HepG2 (cell line): Measurements from ENCODE around the gene AATF. TPM values are rescaled to one million over a fixed set of nuclear protein-coding genes. Genes with fewer than 3 reads are reported as not detected.
A peak's percentile ranks its signal among the peaks of the same experiment; 100 is the strongest.

Experiments
- BORCS8-MEF2B ChIP-seq: sonication (generic); formaldehyde crosslinking; IDR thresholded peaks from 2 replicates; pipeline ENCODE4 v1.8.0; 2022; ENCODE audit warnings: mild to moderate bottlenecking, missing genetic modification reagents
- DZIP1 ChIP-seq: sonication (generic); formaldehyde crosslinking; IDR thresholded peaks from 2 replicates; pipeline ENCODE4 v1.5.0; 2020; ENCODE audit warnings: mild to moderate bottlenecking, missing genetic modification reagents
- HBP1 ChIP-seq: IDR thresholded peaks from 2 replicates; pipeline ENCODE4 v1.6.1; 2016; ENCODE audit warnings: low read depth, control low read depth
- HES4 ChIP-seq: sonication (generic); formaldehyde crosslinking; IDR thresholded peaks from 2 replicates; pipeline ENCODE4 v1.9.0; 2021; ENCODE audit warnings: mild to moderate bottlenecking, missing genetic modification reagents, borderline replicate concordance
- MED1 ChIP-seq: sonication (generic); formaldehyde crosslinking; IDR thresholded peaks from 2 replicates; pipeline ENCODE4 v1.4.0; 2020; ENCODE audit warnings: missing genetic modification reagents
- ONECUT2 ChIP-seq: sonication (generic); formaldehyde crosslinking; IDR thresholded peaks from 2 replicates; pipeline ENCODE4 v1.4.0; 2020; ENCODE audit warnings: missing genetic modification reagents
- RXRA ChIP-seq: sonication (generic); formaldehyde crosslinking; IDR thresholded peaks from 2 replicates; pipeline ENCODE4 v1.5.1; 2020; ENCODE audit warnings: missing genetic modification reagents
- ZNF274 ChIP-seq: sonication (generic); formaldehyde crosslinking; IDR thresholded peaks from 2 replicates; pipeline ENCODE4 v1.5.1; 2020; ENCODE audit warnings: mild to moderate bottlenecking, missing genetic modification reagents
- ZSCAN22 ChIP-seq: sonication (generic); formaldehyde crosslinking; IDR thresholded peaks from 2 replicates; pipeline ENCODE4 v1.4.0; 2020; ENCODE audit warnings: mild to moderate bottlenecking, missing genetic modification reagents
- polyA plus RNA-seq, 8 experiments: library from polyadenylated mRNA; depleted of rRNA in 3 of 8; stranded (reverse) in 7 of 8; unstranded in 1 of 8; fragments of >200 nt; fragmentation: Illumina TruSeq in 4 of 8; extraction: Trizol in 4 of 8; gene quantifications; 2 replicates each; pipeline versions ENCODE4 v1.2.1 to v1.2.3, GENCODE V29; 2011 to 2016; ENCODE audit warnings: low read depth in 4 of 8, missing spikeins in 1 of 8, mixed read lengths in 1 of 8; ENCODE audit not compliant: insufficient read depth in 1 of 8
- total RNA-seq, 5 experiments: library from RNA; depleted of rRNA; stranded (reverse); fragments of >200 nt; fragmentation: Illumina TruSeq; extraction: Trizol; gene quantifications; 2 replicates each; pipeline ENCODE4 v1.2.3, GENCODE V29; 2016; ENCODE audit warnings: low read depth in 1 of 5
- TF ChIP-seq, protein P1 (sequence below): sonication (generic); formaldehyde crosslinking; IDR thresholded peaks from 2 replicates; pipeline ENCODE4 v1.4.0; 2020; ENCODE audit warnings: missing genetic modification reagents
- TF ChIP-seq, protein P2 (sequence below): sonication (generic); formaldehyde crosslinking; IDR thresholded peaks from 2 replicates; pipeline ENCODE4 v1.8.1; 2023; ENCODE audit warnings: mild to moderate bottlenecking, inconsistent platforms, moderate library complexity, missing genetic modification reagents, borderline replicate concordance
- TF ChIP-seq, protein P3 (sequence below): sonication (generic); formaldehyde crosslinking; IDR thresholded peaks from 2 replicates; pipeline ENCODE4 v1.8.1; 2023; ENCODE audit warnings: missing genetic modification reagents, inconsistent platforms, borderline replicate concordance
- TF ChIP-seq, protein P4 (sequence below): sonication (generic); formaldehyde crosslinking; conservative IDR thresholded peaks from 2 replicates; pipeline ENCODE4 v1.8.0; 2022; ENCODE audit warnings: mild to moderate bottlenecking, moderate library complexity, missing genetic modification reagents

The AATF gene
- total and polyA plus RNA-seq, 2 of the 13 experiments (the other 11 are each of a cell fraction or from before 2014, with no cell fraction given), result 9.1 to 53.3 TPM

GRCh38 chr17:36948717-36949460 lies at the start of gene AATF (continued):
- TF ChIP-seq, protein P1, sequence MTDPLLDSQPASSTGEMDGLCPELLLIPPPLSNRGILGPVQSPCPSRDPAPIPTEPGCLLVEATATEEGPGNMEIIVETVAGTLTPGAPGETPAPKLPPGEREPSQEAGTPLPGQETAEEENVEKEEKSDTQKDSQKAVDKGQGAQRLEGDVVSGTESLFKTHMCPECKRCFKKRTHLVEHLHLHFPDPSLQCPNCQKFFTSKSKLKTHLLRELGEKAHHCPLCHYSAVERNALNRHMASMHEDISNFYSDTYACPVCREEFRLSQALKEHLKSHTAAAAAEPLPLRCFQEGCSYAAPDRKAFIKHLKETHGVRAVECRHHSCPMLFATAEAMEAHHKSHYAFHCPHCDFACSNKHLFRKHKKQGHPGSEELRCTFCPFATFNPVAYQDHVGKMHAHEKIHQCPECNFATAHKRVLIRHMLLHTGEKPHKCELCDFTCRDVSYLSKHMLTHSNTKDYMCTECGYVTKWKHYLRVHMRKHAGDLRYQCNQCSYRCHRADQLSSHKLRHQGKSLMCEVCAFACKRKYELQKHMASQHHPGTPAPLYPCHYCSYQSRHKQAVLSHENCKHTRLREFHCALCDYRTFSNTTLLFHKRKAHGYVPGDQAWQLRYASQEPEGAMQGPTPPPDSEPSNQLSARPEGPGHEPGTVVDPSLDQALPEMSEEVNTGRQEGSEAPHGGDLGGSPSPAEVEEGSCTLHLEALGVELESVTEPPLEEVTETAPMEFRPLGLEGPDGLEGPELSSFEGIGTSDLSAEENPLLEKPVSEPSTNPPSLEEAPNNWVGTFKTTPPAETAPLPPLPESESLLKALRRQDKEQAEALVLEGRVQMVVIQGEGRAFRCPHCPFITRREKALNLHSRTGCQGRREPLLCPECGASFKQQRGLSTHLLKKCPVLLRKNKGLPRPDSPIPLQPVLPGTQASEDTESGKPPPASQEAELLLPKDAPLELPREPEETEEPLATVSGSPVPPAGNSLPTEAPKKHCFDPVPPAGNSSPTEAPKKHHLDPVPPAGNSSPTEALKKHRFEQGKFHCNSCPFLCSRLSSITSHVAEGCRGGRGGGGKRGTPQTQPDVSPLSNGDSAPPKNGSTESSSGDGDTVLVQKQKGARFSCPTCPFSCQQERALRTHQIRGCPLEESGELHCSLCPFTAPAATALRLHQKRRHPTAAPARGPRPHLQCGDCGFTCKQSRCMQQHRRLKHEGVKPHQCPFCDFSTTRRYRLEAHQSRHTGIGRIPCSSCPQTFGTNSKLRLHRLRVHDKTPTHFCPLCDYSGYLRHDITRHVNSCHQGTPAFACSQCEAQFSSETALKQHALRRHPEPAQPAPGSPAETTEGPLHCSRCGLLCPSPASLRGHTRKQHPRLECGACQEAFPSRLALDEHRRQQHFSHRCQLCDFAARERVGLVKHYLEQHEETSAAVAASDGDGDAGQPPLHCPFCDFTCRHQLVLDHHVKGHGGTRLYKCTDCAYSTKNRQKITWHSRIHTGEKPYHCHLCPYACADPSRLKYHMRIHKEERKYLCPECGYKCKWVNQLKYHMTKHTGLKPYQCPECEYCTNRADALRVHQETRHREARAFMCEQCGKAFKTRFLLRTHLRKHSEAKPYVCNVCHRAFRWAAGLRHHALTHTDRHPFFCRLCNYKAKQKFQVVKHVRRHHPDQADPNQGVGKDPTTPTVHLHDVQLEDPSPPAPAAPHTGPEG, result peak; percentile 97
- TF ChIP-seq, protein P2, sequence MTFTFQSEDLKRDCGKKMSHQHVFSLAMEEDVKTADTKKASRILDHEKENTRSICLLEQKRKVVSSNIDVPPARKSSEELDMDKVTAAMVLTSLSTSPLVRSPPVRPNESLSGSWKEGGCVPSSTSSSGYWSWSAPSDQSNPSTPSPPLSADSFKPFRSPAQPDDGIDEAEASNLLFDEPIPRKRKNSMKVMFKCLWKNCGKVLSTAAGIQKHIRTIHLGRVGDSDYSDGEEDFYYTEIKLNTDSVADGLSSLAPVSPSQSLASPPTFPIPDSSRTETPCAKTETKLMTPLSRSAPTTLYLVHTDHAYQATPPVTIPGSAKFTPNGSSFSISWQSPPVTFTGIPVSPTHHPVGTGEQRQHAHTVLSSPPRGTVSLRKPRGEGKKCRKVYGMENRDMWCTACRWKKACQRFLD (CRISPR knock-in tag), result peak; percentile 99
- TF ChIP-seq, protein P3, sequence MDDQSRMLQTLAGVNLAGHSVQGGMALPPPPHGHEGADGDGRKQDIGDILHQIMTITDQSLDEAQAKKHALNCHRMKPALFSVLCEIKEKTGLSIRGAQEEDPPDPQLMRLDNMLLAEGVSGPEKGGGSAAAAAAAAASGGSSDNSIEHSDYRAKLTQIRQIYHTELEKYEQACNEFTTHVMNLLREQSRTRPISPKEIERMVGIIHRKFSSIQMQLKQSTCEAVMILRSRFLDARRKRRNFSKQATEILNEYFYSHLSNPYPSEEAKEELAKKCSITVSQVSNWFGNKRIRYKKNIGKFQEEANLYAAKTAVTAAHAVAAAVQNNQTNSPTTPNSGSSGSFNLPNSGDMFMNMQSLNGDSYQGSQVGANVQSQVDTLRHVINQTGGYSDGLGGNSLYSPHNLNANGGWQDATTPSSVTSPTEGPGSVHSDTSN (CRISPR knock-in tag), result peak; percentile 93
- TF ChIP-seq HES4 (CRISPR knock-in tag) (peak; percentile 98), MED1 (CRISPR knock-in tag) (peak; percentile 88), HBP1 (peak; percentile 32; the same call in 1 of the 2 replicates), ZSCAN22 (CRISPR knock-in tag) (peak; percentile 85; the same call in 1 of the 2 replicates), RXRA (CRISPR knock-in tag) (peak; percentile 78; the same call in 1 of the 2 replicates), ZNF274 (CRISPR knock-in tag) (peak; percentile 99), ONECUT2 (peak; percentile 64), DZIP1 (peak; percentile 96), BORCS8-MEF2B (CRISPR knock-in tag) (peak; percentile 99)
- TF ChIP-seq, protein P4, sequence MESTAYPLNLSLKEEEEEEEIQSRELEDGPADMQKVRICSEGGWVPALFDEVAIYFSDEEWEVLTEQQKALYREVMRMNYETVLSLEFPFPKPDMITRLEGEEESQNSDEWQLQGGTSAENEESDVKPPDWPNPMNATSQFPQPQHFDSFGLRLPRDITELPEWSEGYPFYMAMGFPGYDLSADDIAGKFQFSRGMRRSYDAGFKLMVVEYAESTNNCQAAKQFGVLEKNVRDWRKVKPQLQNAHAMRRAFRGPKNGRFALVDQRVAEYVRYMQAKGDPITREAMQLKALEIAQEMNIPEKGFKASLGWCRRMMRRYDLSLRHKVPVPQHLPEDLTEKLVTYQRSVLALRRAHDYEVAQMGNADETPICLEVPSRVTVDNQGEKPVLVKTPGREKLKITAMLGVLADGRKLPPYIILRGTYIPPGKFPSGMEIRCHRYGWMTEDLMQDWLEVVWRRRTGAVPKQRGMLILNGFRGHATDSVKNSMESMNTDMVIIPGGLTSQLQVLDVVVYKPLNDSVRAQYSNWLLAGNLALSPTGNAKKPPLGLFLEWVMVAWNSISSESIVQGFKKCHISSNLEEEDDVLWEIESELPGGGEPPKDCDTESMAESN (CRISPR knock-in tag), result peak; percentile 95
